ENCODE measurements around the gene PDZRN3.

Gene PDZRN3

GRCh38 chr3:73380735-73381532, 243.8 kb downstream of the PDZRN3 start:
- TF ChIP-seq GLIS3 (CRISPR knock-in tag; IDR thresholded peaks at IDR 0.05) = no peak
- no peak for TF ChIP-seq RARB (CRISPR knock-in tag; IDR thresholded peaks at IDR 0.05)
- peak; percentile 59 for TF ChIP-seq ZNF8 (CRISPR knock-in tag; IDR thresholded peaks at IDR 0.05)
- TF ChIP-seq ZNF565 (CRISPR knock-in tag; conservative IDR thresholded peaks at IDR 0.05; ENCODE audit: low read depth) = no peak
- no peak for ATAC-seq

- peak; percentile 52 for ATAC-seq
- TF ChIP-seq PPARA (CRISPR knock-in tag; IDR thresholded peaks at IDR 0.05; ENCODE audit: borderline replicate concordance) (no peak), TSHZ2 (CRISPR knock-in tag; IDR thresholded peaks at IDR 0.05) (no peak), ZC3H10 (CRISPR knock-in tag; IDR thresholded peaks at IDR 0.05) (0 out of 2 replicates have a peak, but pooled peaks have one; percentile 17), ZNF70 (CRISPR knock-in tag; IDR thresholded peaks at IDR 0.05) (no peak), ISL1 (CRISPR knock-in tag; IDR thresholded peaks at IDR 0.05) (peak; percentile 44), ZNF8 (CRISPR knock-in tag; IDR thresholded peaks at IDR 0.05) (no peak), ZFP3 (CRISPR knock-in tag; IDR thresholded peaks at IDR 0.05) (no peak), CREB5 (CRISPR knock-in tag; IDR thresholded peaks at IDR 0.05; ENCODE audit: low read depth) (peak; percentile 51; the same call in 1 of the 2 replicates), ARNTL (CRISPR knock-in tag; IDR thresholded peaks at IDR 0.05; ENCODE audit: borderline replicate concordance, low read depth) (no peak)
Observed at GRCh38 chr3:73379465-73379864, 245.3 kb downstream of the PDZRN3 start.

GRCh38 chr3:73378207-73378606, 246.5 kb downstream of the PDZRN3 start:
- no peak for TF ChIP-seq ZFP3 (CRISPR knock-in tag; IDR thresholded peaks at IDR 0.05)
- ATAC-seq = no peak

- ATAC-seq = peak; percentile 88
- peak; percentile 8; the same call in 1 of the 2 replicates for TF ChIP-seq ZFP30 (CRISPR knock-in tag; IDR thresholded peaks at IDR 0.05)
- TF ChIP-seq ZFP3 (CRISPR knock-in tag; IDR thresholded peaks at IDR 0.05) = peak; percentile 60; the same call in 1 of the 2 replicates
- TF ChIP-seq TOX (CRISPR knock-in tag; IDR thresholded peaks at IDR 0.05; ENCODE audit: borderline replicate concordance) = no peak
- TF ChIP-seq TCF4 (CRISPR knock-in tag; IDR thresholded peaks at IDR 0.05; ENCODE audit: borderline replicate concordance) = no peak
- TF ChIP-seq CREB5 (CRISPR knock-in tag; IDR thresholded peaks at IDR 0.05; ENCODE audit: low read depth) = peak; percentile 28; the same call in 1 of the 2 replicates
- peak; percentile 36 for TF ChIP-seq ISL1 (CRISPR knock-in tag; IDR thresholded peaks at IDR 0.05)
- no peak for TF ChIP-seq ZNF8 (CRISPR knock-in tag; IDR thresholded peaks at IDR 0.05)
- peak; percentile 84; the same call in 1 of the 2 replicates for TF ChIP-seq SNAI2 (CRISPR knock-in tag; IDR thresholded peaks at IDR 0.05)
Observed at GRCh38 chr3:73365756-73366397, 258.9 kb downstream of the PDZRN3 start.

- no peak for ATAC-seq
- TF ChIP-seq ZNF70 (CRISPR knock-in tag; IDR thresholded peaks at IDR 0.05) (no peak), TCF4 (CRISPR knock-in tag; IDR thresholded peaks at IDR 0.05; ENCODE audit: borderline replicate concordance) (no peak), BACH2 (CRISPR knock-in tag; IDR thresholded peaks at IDR 0.05; ENCODE audit: borderline replicate concordance) (no peak), CSRNP3 (CRISPR knock-in tag; IDR thresholded peaks at IDR 0.05) (no peak), ZNF8 (CRISPR knock-in tag; IDR thresholded peaks at IDR 0.05) (no peak), GLIS3 (CRISPR knock-in tag; IDR thresholded peaks at IDR 0.05) (no peak), SNAI2 (CRISPR knock-in tag; IDR thresholded peaks at IDR 0.05) (no peak), ZFP3 (CRISPR knock-in tag; IDR thresholded peaks at IDR 0.05) (no peak), CREB5 (CRISPR knock-in tag; IDR thresholded peaks at IDR 0.05; ENCODE audit: low read depth) (no peak), ISL1 (CRISPR knock-in tag; IDR thresholded peaks at IDR 0.05) (no peak), CSDC2 (CRISPR knock-in tag; IDR thresholded peaks at IDR 0.05) (no peak), ZC3H10 (CRISPR knock-in tag; IDR thresholded peaks at IDR 0.05) (no peak), ESRRG (CRISPR knock-in tag; IDR thresholded peaks at IDR 0.05) (no peak), POU6F1 (CRISPR knock-in tag; IDR thresholded peaks at IDR 0.05; ENCODE audit: borderline replicate concordance, low read depth) (no peak), TOX (CRISPR knock-in tag; IDR thresholded peaks at IDR 0.05; ENCODE audit: borderline replicate concordance) (no peak), OSR1 (CRISPR knock-in tag; IDR thresholded peaks at IDR 0.05) (no peak)
Observed at GRCh38 chr3:73364517-73364916, 260.2 kb downstream of the PDZRN3 start.
